GM21576 (cell line): Measurements from ENCODE around the gene FBXO41.

Experiments
- ATAC-seq: cut with Tn5 transposase; IDR thresholded peaks from one replicate; pipeline ENCODE4 v1.9.1; 2021; ENCODE audit warnings: mild to moderate bottlenecking, moderate library complexity; ENCODE audit not compliant: unreplicated experiment

FBXO41 gene

GRCh38 chr2:73289304-73289703 is 5.0 kb upstream of the FBXO41 start:
- ATAC-seq = no peak

DNA sequence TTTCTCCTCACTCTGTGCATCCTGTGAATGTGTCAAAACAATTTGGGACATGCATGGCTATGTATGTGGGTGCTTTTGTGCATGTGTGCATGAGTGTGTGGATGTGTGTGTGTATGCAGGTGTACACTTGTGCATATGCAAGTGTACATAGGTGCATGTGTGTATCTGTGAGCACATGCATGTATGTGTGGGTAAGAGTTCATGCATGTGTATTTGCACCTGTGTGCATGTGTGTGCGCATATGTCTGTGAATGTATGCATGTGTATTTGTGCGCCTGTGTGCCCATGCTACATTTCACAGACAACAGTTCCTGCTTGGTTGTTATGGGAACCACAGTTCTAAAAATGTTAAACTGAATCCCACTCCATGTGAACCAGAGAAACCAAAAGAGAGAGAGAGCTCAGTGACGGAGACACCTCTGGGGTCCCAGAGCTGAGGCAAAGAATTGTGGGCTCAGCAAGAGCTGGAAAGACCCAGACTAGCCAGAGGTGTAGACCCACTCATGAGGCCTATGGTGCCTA is 1.9 kb upstream of the FBXO41 start:
- ATAC-seq = no peak

DNA sequence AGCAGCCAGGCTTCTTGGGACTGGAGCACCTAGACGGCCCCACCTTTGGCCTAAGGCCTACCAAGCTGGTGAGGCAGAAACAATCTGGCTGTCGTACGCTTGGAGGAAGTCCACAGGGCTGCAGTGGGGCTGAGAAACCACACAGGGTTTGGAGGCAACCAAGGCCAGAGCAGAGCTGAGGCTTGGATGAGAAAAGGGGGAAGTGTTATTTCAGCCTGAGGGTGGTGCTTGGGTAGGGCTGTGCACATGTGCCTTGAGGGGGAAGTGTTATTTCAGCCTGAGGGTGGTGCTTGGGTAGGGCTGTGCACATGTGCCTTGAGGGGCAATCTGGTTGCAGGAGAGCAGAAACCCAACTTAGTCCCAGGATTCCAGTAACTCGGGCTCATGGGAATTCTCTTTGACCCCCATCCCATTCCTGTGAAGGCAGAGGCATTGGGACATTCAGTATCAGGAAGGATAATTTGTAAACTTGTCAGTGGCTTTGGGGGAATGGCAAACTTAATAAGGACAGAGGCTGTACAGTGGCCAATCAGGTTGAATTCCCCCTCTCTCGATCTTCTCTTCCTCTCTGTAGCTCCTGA is 971 bp upstream of the FBXO41 start:
- ATAC-seq = peak; percentile 70

DNA sequence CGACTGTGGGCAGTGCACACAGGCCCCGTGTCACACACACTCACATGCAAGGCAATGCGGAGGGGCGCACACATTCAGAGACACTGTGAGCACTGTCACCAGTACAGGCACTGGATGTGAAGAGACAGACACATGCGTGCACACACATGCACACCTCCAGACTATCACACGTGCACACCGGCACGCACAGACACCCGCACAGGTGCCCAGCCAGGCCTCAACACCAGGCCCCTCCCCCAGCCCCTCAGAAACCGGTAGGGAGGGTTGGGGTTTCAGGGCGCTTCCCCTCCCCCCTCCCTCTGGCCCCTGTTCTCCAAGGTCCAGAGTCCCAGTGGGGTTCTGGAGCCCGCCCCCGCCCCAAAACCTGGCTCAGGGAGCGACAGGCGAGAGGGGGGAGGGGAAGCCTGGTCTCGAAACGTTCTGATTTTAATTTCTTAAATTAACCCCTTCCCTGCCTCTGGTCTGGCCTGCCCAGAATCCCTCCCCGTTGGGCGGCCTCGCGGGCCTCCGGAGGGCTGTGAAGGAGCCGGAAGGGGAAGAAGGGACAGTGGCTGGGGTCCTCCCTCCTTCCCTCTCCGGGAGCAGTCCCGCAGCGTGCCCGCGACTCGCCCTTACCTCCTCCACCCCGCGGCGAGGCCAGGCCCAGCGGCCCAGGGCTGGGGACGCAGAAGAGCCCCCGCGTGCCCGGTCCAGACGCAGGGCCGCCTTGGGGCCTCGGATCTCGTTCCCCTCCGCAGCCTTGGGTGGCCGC is 558 bp downstream of the FBXO41 start:
- peak; percentile 16 for ATAC-seq

GRCh38 chr2:73282924-73283544 is 1.2 kb downstream of the FBXO41 start:
- ATAC-seq = no peak

DNA sequence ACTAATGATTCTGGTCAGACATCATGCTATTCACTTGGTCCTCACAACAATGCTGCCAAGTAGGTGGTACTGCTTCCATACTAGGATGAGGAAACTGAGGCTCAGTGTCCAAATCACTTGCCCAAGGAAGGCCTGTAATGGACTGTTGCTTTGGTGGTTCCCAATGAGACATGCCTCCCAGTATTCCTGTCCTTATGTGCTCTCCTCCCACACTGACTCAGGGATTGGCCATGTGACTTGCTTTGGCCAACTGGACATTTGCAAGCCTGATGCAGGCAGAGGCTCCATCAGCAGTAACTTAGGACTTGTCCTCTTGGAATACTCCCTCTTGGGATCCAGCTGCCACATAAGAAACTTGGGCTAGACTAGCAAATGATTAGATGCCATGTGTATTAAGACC is 3.0 kb downstream of the FBXO41 start:
- no peak for ATAC-seq

GRCh38 chr2:73279852-73280251 is 4.4 kb downstream of the FBXO41 start:
- no peak for ATAC-seq

DNA sequence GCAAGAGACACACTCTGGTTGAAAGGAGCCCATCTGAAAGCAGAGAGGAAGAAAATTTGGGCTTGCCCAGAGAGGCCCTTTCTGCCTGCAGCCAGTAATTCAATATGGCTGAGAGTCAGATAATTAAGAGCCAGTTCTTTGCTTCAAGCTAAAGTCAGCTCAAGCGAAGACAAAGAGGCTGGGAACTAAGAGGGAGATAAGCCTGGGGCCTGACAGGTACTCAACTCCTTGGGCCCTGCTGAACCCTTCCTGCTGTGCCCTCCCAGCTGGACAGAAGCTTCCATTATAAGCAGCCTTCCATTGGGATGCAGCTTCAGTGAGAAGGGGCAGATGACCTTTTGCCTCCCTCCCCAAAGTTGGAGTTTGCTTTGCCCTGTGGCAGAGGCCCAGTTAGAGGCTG is 12.0 kb downstream of the FBXO41 start:
- ATAC-seq = no peak

DNA sequence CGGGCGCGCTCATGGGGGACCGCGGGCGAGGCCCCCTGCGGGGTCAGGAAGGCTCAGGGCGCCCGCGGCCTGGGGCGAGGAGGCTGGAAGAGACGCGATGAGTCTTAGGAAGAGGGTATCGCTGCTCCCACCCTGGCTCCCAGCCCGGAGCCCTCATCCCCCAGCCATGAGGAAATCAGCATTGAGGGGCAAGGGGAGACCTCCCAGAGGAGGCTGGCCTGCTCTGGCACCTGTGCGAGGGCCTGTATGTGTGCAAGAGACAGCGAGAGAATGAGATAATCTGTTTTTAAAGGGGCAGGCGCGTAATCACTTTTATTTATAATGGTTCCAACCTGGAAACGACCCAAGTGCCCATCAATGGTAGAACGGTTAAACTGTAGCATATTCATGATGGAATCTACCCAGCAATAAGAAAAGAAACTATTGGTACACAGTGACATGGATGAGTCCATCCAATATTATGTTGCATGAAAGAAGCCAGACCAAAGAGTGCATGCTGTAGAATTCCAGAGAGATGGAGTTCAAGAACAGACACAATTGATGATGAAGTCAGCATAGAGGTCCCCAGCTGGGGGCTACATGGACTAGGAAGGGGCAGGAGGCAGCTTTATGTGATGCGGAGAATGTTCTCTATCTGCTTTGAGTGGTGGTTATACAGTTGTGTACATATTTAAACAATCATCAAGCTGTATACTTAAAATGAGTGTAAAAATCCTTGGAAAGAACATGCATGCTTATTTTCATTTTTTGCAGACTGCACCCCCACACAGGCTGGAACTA is 14.4 kb downstream of the FBXO41 start:
- no peak for ATAC-seq

DNA sequence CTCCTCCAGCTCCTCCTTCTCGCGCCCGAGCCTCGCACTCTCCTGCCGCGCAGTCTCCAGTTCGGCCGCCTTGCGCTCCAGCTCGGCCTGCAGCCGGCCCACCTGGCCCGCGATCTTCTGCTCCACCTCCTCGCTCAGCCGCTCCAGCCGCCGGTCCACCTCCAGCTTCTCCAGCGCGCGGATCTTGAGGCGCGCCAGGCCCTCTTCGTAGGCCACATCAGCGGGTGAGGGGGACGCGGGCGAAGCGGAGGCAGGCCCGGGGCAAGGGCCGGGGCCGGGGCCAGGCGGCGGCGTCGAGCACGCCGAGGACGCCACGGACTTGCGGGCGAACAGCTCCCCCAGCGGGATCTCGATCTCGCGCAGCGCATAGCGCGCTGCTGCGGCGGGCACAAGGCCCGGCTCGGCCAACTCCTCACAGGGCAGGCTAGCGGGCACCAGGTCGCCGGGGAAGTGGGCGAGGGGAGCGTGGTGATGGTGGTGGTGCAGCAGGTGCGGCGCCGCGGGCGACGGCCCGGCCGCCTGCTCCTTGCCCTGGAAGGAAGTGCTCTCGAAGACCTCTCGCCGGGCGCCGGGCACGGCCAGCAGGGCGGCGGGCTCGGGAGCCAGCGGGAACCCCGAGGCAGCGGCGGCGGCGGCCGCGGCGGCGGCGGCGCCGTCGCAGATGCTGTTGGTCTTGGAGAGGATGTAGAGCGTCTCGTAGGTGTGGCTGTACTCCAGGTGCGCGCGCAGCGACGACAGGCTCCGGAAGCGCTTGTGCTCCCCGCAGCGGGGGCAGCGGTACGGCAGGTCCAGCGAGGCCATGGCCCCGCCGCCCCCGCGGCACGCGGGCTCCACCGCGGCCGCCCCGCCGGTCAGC is 15.2 kb downstream of the FBXO41 start:
- ATAC-seq = peak; percentile 80

- no peak for ATAC-seq
Observed at GRCh38 chr2:73268366-73268829, 15.9 kb downstream of the FBXO41 start.

DNA sequence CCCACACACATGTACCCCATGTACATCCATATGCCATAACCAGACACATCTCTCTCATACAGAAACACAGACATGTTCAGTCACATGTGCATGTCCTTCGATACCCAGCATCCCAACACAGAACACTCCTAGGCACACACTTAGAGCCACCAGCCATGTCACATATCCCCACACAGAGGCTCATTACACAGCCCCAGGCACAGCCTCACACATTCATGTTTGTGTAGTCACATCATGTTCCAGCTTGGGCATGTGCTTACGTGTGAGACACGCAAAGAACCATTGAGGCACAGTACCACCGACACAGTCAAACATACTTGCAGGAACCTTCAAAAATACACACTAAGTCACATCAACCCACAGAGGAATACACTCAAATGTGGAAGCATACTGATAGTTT is 17.3 kb downstream of the FBXO41 start:
- no peak for ATAC-seq

DNA sequence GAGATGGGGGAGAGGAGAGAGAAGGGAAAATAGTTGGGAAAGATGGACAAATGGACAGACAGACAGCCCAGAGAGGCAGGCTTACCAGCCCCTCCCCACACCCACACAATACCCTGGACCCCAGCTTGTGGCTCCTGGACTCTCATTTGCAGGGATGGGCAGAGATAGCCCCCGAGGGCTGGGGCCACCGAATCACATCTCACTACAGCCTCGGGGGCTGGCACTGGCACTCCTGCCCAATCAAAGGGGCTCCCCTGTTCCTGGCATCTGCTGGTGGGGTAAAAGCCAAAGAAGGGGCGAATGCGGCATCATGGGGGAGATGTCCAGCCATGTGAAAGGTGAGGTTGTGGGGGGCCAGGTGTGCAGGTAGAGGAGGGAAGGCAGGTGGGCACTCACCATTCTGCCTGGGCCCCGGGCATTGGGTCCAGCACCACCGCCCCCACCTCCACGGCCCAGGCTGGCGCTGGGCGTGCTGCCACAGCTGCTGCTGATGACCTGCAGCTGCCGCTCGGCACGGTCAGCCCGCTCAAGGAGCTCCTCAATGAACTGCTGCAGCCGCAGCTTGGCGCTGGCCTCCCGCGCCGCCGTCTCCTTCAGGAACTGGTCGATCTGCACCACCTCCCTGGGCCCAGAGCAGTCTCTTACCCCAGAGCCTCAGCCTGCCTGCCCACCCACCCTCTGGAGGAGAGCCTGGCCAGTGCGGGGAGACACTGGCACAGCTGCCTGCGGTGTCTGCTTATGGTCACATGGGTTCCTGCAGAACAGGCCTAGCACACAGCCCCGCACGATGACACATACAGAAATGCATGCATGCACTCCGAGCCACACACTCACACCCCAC is 18.0 kb downstream of the FBXO41 start:
- ATAC-seq = no peak

- no peak for ATAC-seq
Observed at GRCh38 chr2:73265298-73266060, 18.8 kb downstream of the FBXO41 start.

DNA sequence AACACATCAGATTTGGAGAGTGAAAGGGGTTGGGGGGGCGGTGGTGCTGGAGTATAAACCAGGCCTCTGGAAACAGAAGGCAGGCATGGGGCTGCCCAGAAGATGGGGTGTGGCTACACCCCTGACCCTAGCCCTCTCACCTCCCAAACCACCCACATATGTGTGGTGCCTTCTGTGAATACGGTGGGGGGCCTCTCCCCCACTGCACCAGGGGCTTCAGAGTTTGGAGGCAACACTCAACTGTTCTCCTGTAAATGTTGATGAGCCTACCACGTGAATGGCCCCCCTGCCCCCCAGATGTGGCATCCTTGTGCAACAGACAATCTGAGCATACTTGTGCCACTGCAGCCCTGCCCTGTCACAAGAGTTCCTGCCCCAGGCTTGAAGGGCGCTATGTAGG is 19.5 kb downstream of the FBXO41 start:
- no peak for ATAC-seq

DNA sequence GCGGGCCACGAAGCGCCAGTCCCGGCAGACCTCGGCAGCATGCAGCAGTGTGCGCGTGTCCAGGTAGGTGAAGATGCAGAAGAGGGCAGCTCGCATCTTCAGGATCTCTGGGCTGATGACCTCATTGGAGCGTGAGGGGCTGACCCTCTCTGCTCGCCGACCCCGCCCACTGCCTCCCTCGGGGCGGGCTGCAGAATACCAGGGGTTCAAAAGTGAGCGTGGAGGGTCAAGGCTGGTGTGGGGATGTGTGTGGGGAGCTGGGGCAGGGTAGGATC is 20.0 kb downstream of the FBXO41 start:
- no peak for ATAC-seq

DNA sequence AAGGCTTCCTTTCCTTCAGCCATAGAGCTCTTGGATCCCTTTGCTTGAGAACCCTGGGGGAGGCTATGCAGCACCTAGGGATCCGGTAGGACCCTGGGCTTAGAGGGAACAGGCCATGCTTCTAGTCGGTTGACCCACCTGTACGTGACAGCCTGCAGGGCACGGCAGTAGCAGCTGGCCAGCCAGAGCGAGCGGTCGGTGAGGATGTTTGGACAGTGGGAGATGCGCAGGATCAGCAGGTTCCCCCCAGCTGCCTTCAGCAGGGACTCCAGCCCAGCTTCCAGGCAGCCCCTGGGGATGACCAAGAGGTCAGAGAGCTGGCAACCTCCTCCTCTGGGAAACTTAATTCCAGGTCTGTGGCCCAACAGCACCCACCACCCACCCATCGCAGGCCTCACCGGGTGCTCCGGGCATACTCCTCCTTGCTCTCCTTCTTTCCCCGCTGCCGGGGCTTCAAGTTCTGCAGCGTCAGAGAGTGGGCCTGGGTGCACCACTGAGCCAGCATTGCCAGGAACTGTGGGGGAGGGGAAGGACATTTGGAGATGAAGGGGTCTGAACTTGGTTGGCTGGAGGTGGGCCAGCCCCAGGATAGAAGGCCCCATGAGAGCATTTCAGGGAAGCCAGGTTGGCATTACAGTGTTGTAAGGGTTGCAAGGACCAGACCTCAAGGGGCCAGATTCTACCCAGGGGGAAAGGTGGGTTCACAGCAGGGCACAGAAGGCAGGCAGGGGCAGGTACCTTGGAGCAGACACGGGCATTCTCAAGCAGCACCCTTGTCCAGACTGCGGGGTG is 20.5 kb downstream of the FBXO41 start:
- no peak for ATAC-seq
